Stimulated activated naive B cell treated with anti-CD40 and anti-IgM and Interleukin-4, amounts not matched to agents 10 μg/mL and 1 μg/mL and 100 μg/mL, for 72 hours (primary cell): ENCODE data around the gene CYP4F8.
"Not testable (repeated sequence)": the region's sequence is repeated elsewhere in the genome, so short reads cannot be mapped to it uniquely, and the experiment has no call there.

Experiments used
- ATAC-seq, 2 donors: fragments of 150-1000 bp; cut with Tn5 transposase; replicated peaks; 2 replicates each; pipeline ENCODE4 v1.10.0; 2021; ENCODE audit warnings: moderate library complexity in 1 of 2
- DNase-seq: peaks from one replicate; pipeline ENCODE4 v3.0.0; 2021
- H3K27ac Mint-ChIP-seq: one replicate; pipeline ENCODE4 v1.8.0; 2022; ENCODE audit warnings: mild to moderate bottlenecking, mixed read lengths
- H3K27me3 Mint-ChIP-seq, 2 donors: one replicate each; pipeline ENCODE4 v1.8.0; 2022; ENCODE audit warnings: mixed read lengths in 2 of 2
- H3K36me3 Mint-ChIP-seq, 2 donors: one replicate each; pipeline ENCODE4 v1.8.0; 2022; ENCODE audit warnings: mixed read lengths in 2 of 2, mild to moderate bottlenecking in 1 of 2
- H3K4me1 Mint-ChIP-seq, 2 donors: one replicate each; pipeline ENCODE4 v1.8.0; 2022; ENCODE audit warnings: mixed read lengths in 2 of 2, mild to moderate bottlenecking in 1 of 2
- H3K4me3 Mint-ChIP-seq, 2 donors: one replicate each; pipeline ENCODE4 v1.8.0; 2022; ENCODE audit warnings: mild to moderate bottlenecking in 2 of 2, mixed read lengths in 2 of 2, moderate library complexity in 1 of 2
- H3K9me3 Mint-ChIP-seq, 2 donors: one replicate each; pipeline ENCODE4 v1.8.0; 2022; ENCODE audit warnings: mixed read lengths in 2 of 2, mild to moderate bottlenecking in 1 of 2

CYP4F8 gene

GRCh38 chr19:15644066-15644741 is 29.2 kb downstream of the CYP4F8 start:
- no peak overlapping the region for H3K27ac Mint-ChIP-seq
- H3K36me3 Mint-ChIP-seq, result no peaks in the 10 kb centered on the region
- peaks cover 33 to 70% of the 10 kb centered on the region in 2 donors for H3K27me3 Mint-ChIP-seq
- ATAC-seq (no peak), DNase-seq (no peak)
- H3K4me1 Mint-ChIP-seq, result peaks cover 13 to 28% of the 10 kb centered on the region in 2 donors
- H3K9me3 Mint-ChIP-seq, result peaks cover 11% of the 10 kb centered on the region in 2 donors
- no peak overlapping the region for H3K4me3 Mint-ChIP-seq

- Mint-ChIP-seq H3K4me3 (no peak overlapping the region), H3K36me3 (no peaks in the 10 kb centered on the region)
Measured at GRCh38 chr19:15644816-15645215, 29.8 kb downstream of the CYP4F8 start.

GRCh38 chr19:15649526-15649925 is 34.5 kb downstream of the CYP4F8 start:
- Mint-ChIP-seq H3K27me3 (peaks cover 44 to 78% of the 10 kb centered on the region in 2 donors), H3K4me1 (no peaks in the 10 kb centered on the region), H3K36me3 (no peaks in the 10 kb centered on the region), H3K9me3 (peaks cover 0 to 3% of the 10 kb centered on the region in 2 donors), H3K27ac (no peak overlapping the region), H3K4me3 (no peak overlapping the region)
- no peak for DNase-seq
- ATAC-seq, result no peak

More at GRCh38 chr19:15644816-15645215, 29.8 kb downstream of the CYP4F8 start:
- ATAC-seq, result no peak
- no peak for DNase-seq
- Mint-ChIP-seq H3K27me3 (peaks cover 29 to 64% of the 10 kb centered on the region in 2 donors), H3K4me1 (peaks cover 13 to 28% of the 10 kb centered on the region in 2 donors), H3K27ac (no peak overlapping the region), H3K9me3 (peaks cover 11% of the 10 kb centered on the region in 2 donors)

GRCh38 chr19:15650123-15650522 is 35.1 kb downstream of the CYP4F8 start:
- not testable (repeated sequence) for H3K36me3 Mint-ChIP-seq, H3K27ac Mint-ChIP-seq, H3K9me3 Mint-ChIP-seq, H3K4me1 Mint-ChIP-seq, H3K4me3 Mint-ChIP-seq, DNase-seq, ATAC-seq
- peaks cover 45 to 78% of the 10 kb centered on the region in 2 donors for H3K27me3 Mint-ChIP-seq

- ATAC-seq, result no peak
- Mint-ChIP-seq H3K4me3 (no peak overlapping the region), H3K27ac (no peak overlapping the region), H3K36me3 (no peaks in the 10 kb centered on the region), H3K27me3 (peaks cover 39 to 76% of the 10 kb centered on the region in 2 donors), H3K4me1 (no peaks in the 10 kb centered on the region), H3K9me3 (peaks cover 0 to 3% of the 10 kb centered on the region in 2 donors)
- DNase-seq, result no peak
Measured at GRCh38 chr19:15651791-15652190, 36.8 kb downstream of the CYP4F8 start.

- Mint-ChIP-seq H3K36me3 (no peaks in the 10 kb centered on the region), H3K9me3 (peaks cover 0 to 3% of the 10 kb centered on the region in 2 donors), H3K27ac (no peak overlapping the region), H3K4me1 (no peaks in the 10 kb centered on the region), H3K27me3 (peaks cover 36 to 71% of the 10 kb centered on the region in 2 donors), H3K4me3 (no peak overlapping the region)
- DNase-seq (no peak), ATAC-seq (no peak)
Measured at GRCh38 chr19:15652559-15653278, 37.7 kb downstream of the CYP4F8 start.

GRCh38 chr19:15656467-15656866 is 41.4 kb downstream of the CYP4F8 start:
- Mint-ChIP-seq H3K27me3 (peaks cover 26 to 63% of the 10 kb centered on the region in 2 donors), H3K4me1 (no peaks in the 10 kb centered on the region)
- DNase-seq, result no peak

GRCh38 chr19:15663247-15663646 is 48.2 kb downstream of the CYP4F8 start:
- Mint-ChIP-seq H3K4me1 (no peaks in the 10 kb centered on the region), H3K4me3 (no peak overlapping the region), H3K27me3 (peaks cover 22 to 37% of the 10 kb centered on the region in 2 donors), H3K36me3 (no peaks in the 10 kb centered on the region), H3K27ac (no peak overlapping the region), H3K9me3 (peaks cover 0 to 2% of the 10 kb centered on the region in 2 donors)
- ATAC-seq (no peak), DNase-seq (no peak)

More at GRCh38 chr19:15656467-15656866, 41.4 kb downstream of the CYP4F8 start:
- Mint-ChIP-seq H3K9me3 (peaks cover 0 to 2% of the 10 kb centered on the region in 2 donors), H3K36me3 (no peaks in the 10 kb centered on the region), H3K27ac (no peak overlapping the region), H3K4me3 (no peak overlapping the region)
- no peak for ATAC-seq

- Mint-ChIP-seq H3K27me3 (peaks cover 19 to 28% of the 10 kb centered on the region in 2 donors), H3K9me3 (peaks cover 0 to 2% of the 10 kb centered on the region in 2 donors)
Measured at GRCh38 chr19:15666186-15666585, 51.2 kb downstream of the CYP4F8 start.

GRCh38 chr19:15666883-15667282 is 51.9 kb downstream of the CYP4F8 start:
- peaks cover 0 to 2% of the 10 kb centered on the region in 2 donors for H3K9me3 Mint-ChIP-seq
- no peak for ATAC-seq
- peaks cover 15 to 28% of the 10 kb centered on the region in 2 donors for H3K27me3 Mint-ChIP-seq
- H3K4me3 Mint-ChIP-seq, result no peak overlapping the region
- no peak for DNase-seq
- no peak overlapping the region for H3K27ac Mint-ChIP-seq
- H3K36me3 Mint-ChIP-seq, result no peaks in the 10 kb centered on the region
- H3K4me1 Mint-ChIP-seq, result no peaks in the 10 kb centered on the region

More at GRCh38 chr19:15666186-15666585, 51.2 kb downstream of the CYP4F8 start:
- Mint-ChIP-seq H3K4me1 (no peaks in the 10 kb centered on the region), H3K36me3 (no peaks in the 10 kb centered on the region), H3K27ac (no peak overlapping the region), H3K4me3 (no peak overlapping the region)
- ATAC-seq (no peak), DNase-seq (no peak)

GRCh38 chr19:15669440-15669839 is 54.4 kb downstream of the CYP4F8 start:
- Mint-ChIP-seq H3K9me3 (peaks cover 0 to 2% of the 10 kb centered on the region in 2 donors), H3K27me3 (peaks cover 5% of the 10 kb centered on the region in 2 donors), H3K4me3 (no peak overlapping the region), H3K4me1 (no peaks in the 10 kb centered on the region), H3K27ac (no peak overlapping the region), H3K36me3 (no peaks in the 10 kb centered on the region)
- DNase-seq (no peak), ATAC-seq (no peak)

- no peak for ATAC-seq
- peaks cover 0 to 5% of the 10 kb centered on the region in 2 donors for H3K9me3 Mint-ChIP-seq
Measured at GRCh38 chr19:15669891-15670290, 54.9 kb downstream of the CYP4F8 start.

GRCh38 chr19:15671237-15671821 is 56.3 kb downstream of the CYP4F8 start:
- no peak overlapping the region for H3K4me3 Mint-ChIP-seq
- no peak for DNase-seq
- no peaks in the 10 kb centered on the region for H3K36me3 Mint-ChIP-seq
- H3K27me3 Mint-ChIP-seq, result peaks cover 0 to 6% of the 10 kb centered on the region in 2 donors
- peaks cover 0 to 5% of the 10 kb centered on the region in 2 donors for H3K9me3 Mint-ChIP-seq
- H3K27ac Mint-ChIP-seq, result no peak overlapping the region
- no peak for ATAC-seq
- no peaks in the 10 kb centered on the region for H3K4me1 Mint-ChIP-seq

More at GRCh38 chr19:15669891-15670290, 54.9 kb downstream of the CYP4F8 start:
- Mint-ChIP-seq H3K27me3 (peaks cover 3 to 5% of the 10 kb centered on the region in 2 donors), H3K36me3 (no peaks in the 10 kb centered on the region), H3K4me3 (no peak overlapping the region), H3K27ac (no peak overlapping the region), H3K4me1 (no peaks in the 10 kb centered on the region)
- DNase-seq, result no peak

GRCh38 chr19:15671891-15672579 is 57.0 kb downstream of the CYP4F8 start:
- DNase-seq (no peak), ATAC-seq (peak in 1 of 2 donors; percentile 14)
- Mint-ChIP-seq H3K4me3 (no peak overlapping the region), H3K9me3 (peaks cover 0 to 8% of the 10 kb centered on the region in 2 donors), H3K36me3 (no peaks in the 10 kb centered on the region), H3K4me1 (no peaks in the 10 kb centered on the region), H3K27me3 (peaks cover 0 to 11% of the 10 kb centered on the region in 2 donors), H3K27ac (no peak overlapping the region)
